Trophoblast cell (in vitro differentiated cells and primary cell): ENCODE results near the gene RS1. TPM values are rescaled to one million over a fixed set of nuclear protein-coding genes. Genes with fewer than 3 reads are reported as not detected.

Source experiments
- DNase-seq, 2 donors: peaks; one replicate each; pipeline ENCODE4 v3.0.0-alpha.2; 2016
- H2AFZ ChIP-seq: 2 replicates; pipeline ENCODE4 v1.6.1; 2013; ENCODE audit warnings: low read length, moderate library complexity, mild to moderate bottlenecking; ENCODE audit not compliant: insufficient read depth, poor library complexity
- H2AK5ac ChIP-seq: 2 replicates; pipeline ENCODE4 v1.6.1; 2013; ENCODE audit warnings: mild to moderate bottlenecking, low read length
- H2BK120ac ChIP-seq: 2 replicates; pipeline ENCODE4 v1.6.1; 2013; ENCODE audit warnings: low read length, mild to moderate bottlenecking, moderate library complexity; ENCODE audit not compliant: insufficient read depth, poor library complexity
- H2BK12ac ChIP-seq: 2 replicates; pipeline ENCODE4 v1.6.1; 2013; ENCODE audit warnings: mild to moderate bottlenecking, low read length, moderate library complexity
- H2BK5ac ChIP-seq: 2 replicates; pipeline ENCODE4 v1.6.1; 2013; ENCODE audit warnings: low read length, low read depth, moderate library complexity, mild to moderate bottlenecking; ENCODE audit not compliant: poor library complexity
- H3K14ac ChIP-seq: 2 replicates; pipeline ENCODE4 v1.6.1; 2013; ENCODE audit warnings: mild to moderate bottlenecking, low read length
- H3K18ac ChIP-seq: 2 replicates; pipeline ENCODE4 v1.6.1; 2013; ENCODE audit warnings: mild to moderate bottlenecking, low read length
- H3K23ac ChIP-seq: 2 replicates; pipeline ENCODE4 v1.6.1; 2013; ENCODE audit warnings: low read length
- H3K27ac ChIP-seq: 2 replicates; pipeline ENCODE4 v1.5.1; 2013; ENCODE audit warnings: low read depth, mild to moderate bottlenecking, inconsistent platforms, low read length, moderate library complexity
- H3K27me3 ChIP-seq: 2 replicates; pipeline ENCODE4 v1.6.1; 2013; ENCODE audit warnings: inconsistent platforms, mild to moderate bottlenecking, low read length, moderate library complexity; ENCODE audit not compliant: insufficient read depth
- H3K36me3 ChIP-seq, 2 experiments: 1 replicate in 1 of 2; 2 replicates in 1 of 2; pipeline ENCODE4 v1.6.1; 2013; ENCODE audit warnings: low read length in 2 of 2, mild to moderate bottlenecking in 2 of 2, moderate library complexity in 1 of 2; ENCODE audit not compliant: insufficient read depth in 2 of 2, control insufficient read depth in 1 of 2
- H3K4ac ChIP-seq: 2 replicates; pipeline ENCODE4 v1.6.1; 2013; ENCODE audit warnings: low read depth, mild to moderate bottlenecking, low read length, moderate library complexity
- H3K4me1 ChIP-seq, 2 experiments: 1 replicate in 1 of 2; 2 replicates in 1 of 2; pipeline ENCODE4 v1.6.1; 2013; ENCODE audit warnings: low read length in 2 of 2, mild to moderate bottlenecking in 2 of 2, moderate library complexity in 1 of 2; ENCODE audit not compliant: insufficient read depth in 2 of 2, control insufficient read depth in 1 of 2
- H3K4me2 ChIP-seq: 2 replicates; pipeline ENCODE4 v1.6.1; 2013; ENCODE audit warnings: inconsistent platforms, mild to moderate bottlenecking, low read length, moderate library complexity
- H3K4me3 ChIP-seq: 2 replicates; pipeline ENCODE4 v1.5.1; 2013; ENCODE audit warnings: mild to moderate bottlenecking, low read depth, low read length, inconsistent platforms
- H3K79me1 ChIP-seq: one replicate; pipeline ENCODE4 v1.6.1; 2013; ENCODE audit warnings: low read length
- H3K79me2 ChIP-seq: 2 replicates; pipeline ENCODE4 v1.6.1; 2013; ENCODE audit warnings: low read length, mild to moderate bottlenecking; ENCODE audit not compliant: control insufficient read depth, insufficient read depth, poor library complexity
- H3K9ac ChIP-seq: 2 replicates; pipeline ENCODE4 v1.6.1; 2013; ENCODE audit warnings: mild to moderate bottlenecking, low read length
- H3K9me3 ChIP-seq: 2 replicates; pipeline ENCODE4 v1.6.1; 2013; ENCODE audit warnings: low read depth, mild to moderate bottlenecking, control low read depth, inconsistent platforms, low read length; ENCODE audit not compliant: insufficient read depth
- H4K12ac ChIP-seq: 2 replicates; pipeline ENCODE4 v1.6.1; 2013; ENCODE audit warnings: low read depth, mild to moderate bottlenecking, low read length, moderate library complexity
- H4K8ac ChIP-seq: 2 replicates; pipeline ENCODE4 v1.6.1; 2013; ENCODE audit warnings: low read depth, mild to moderate bottlenecking, low read length, moderate library complexity
- H4K91ac ChIP-seq: one replicate; pipeline ENCODE4 v1.6.1; 2013; ENCODE audit warnings: low read depth, mild to moderate bottlenecking, low read length, moderate library complexity
- WGBS: extraction: QIAGEN DNeasy Blood & Tissue Kit; methylation state at CpG from one replicate; pipeline ENCODE4 v1.1.7; 2013; ENCODE audit warnings: missing lambda C conversion rate; ENCODE audit not compliant: insufficient read length, insufficient coverage; ENCODE audit errors: extremely low coverage; 5-methylcytosine and 5-hydroxymethylcytosine counted together
- polyA plus RNA-seq: library from polyadenylated mRNA; stranded (reverse); fragments of 200-250 nt; gene quantifications from 2 replicates; pipeline ENCODE4 v1.2.3, GENCODE V29; 2013

RS1 gene
- 0.03 and 0.05 TPM in 2 replicates for polyA plus RNA-seq

GRCh38 chrX:18672008-18672407 is at the start of gene RS1:
Gene RS1 (minus strand): TSS chrX:18672108. CDS start chrX:18672068, 40 bp downstream.
- Histone ChIP-seq H3K27ac (no peak within 1 kb of the TSS), H3K27me3 (no peaks in the 10 kb centered on the region), H3K4me3 (no peak within 1 kb of the TSS), H3K23ac (no peak within 1 kb of the TSS), H3K36me3 (no peaks in the 10 kb centered on the region), H2BK5ac (no peak within 1 kb of the TSS), H4K12ac (no peak within 1 kb of the TSS), H3K14ac (no peak within 1 kb of the TSS), H3K4me2 (no peak within 1 kb of the TSS), H3K18ac (no peak within 1 kb of the TSS), H3K79me1 (peaks cover 7% of the 10 kb centered on the region), H3K79me2 (no peaks in the 10 kb centered on the region), H3K4me1 (peaks cover 0 to 3% of the 10 kb centered on the region in 2 experiments), H2AFZ (no peak within 1 kb of the TSS), H2BK120ac (no peak within 1 kb of the TSS), H2BK12ac (no peak within 1 kb of the TSS), H3K9me3 (no peaks in the 10 kb centered on the region), H3K9ac (no peak within 1 kb of the TSS), H4K91ac (no peak within 1 kb of the TSS), H4K8ac (no peak within 1 kb of the TSS), H3K4ac (no peak within 1 kb of the TSS), H2AK5ac (no peak within 1 kb of the TSS)
- no peak for DNase-seq
- WGBS, result no CpG with 5 or more reads among the region's 10 CpGs

- Histone ChIP-seq H4K8ac (no peak overlapping the region), H2BK12ac (no peak overlapping the region), H3K18ac (no peak overlapping the region), H3K4me3 (no peak overlapping the region), H3K4me1 (peaks cover 0 to 2% of the 10 kb centered on the region in 2 experiments), H3K9ac (no peak overlapping the region), H2BK120ac (no peak overlapping the region), H4K91ac (no peak overlapping the region), H3K23ac (no peak overlapping the region), H3K27ac (no peak overlapping the region), H2AFZ (no peak overlapping the region), H3K79me2 (no peaks in the 10 kb centered on the region), H3K36me3 (no peaks in the 10 kb centered on the region), H3K4ac (no peak overlapping the region), H3K9me3 (no peaks in the 10 kb centered on the region), H3K27me3 (no peaks in the 10 kb centered on the region), H3K14ac (no peak overlapping the region), H2AK5ac (no peak overlapping the region), H4K12ac (no peak overlapping the region), H3K79me1 (no peaks in the 10 kb centered on the region), H3K4me2 (no peak overlapping the region), H2BK5ac (no peak overlapping the region)
- no CpG with 5 or more reads among the region's 4 CpGs for WGBS
- no peak for DNase-seq
Measured at GRCh38 chrX:18719852-18720251, 47.9 kb upstream of the RS1 start.

GRCh38 chrX:18714910-18715309 is 43.0 kb upstream of the RS1 start:
- no peak overlapping the region for H2BK12ac ChIP-seq
- H4K12ac ChIP-seq, result no peak overlapping the region
- WGBS, result no CpG with 5 or more reads among the region's 9 CpGs
- H3K79me1 ChIP-seq, result no peaks in the 10 kb centered on the region
- no peak overlapping the region for H4K91ac ChIP-seq
- H3K14ac ChIP-seq, result no peak overlapping the region
- no peak overlapping the region for H3K4ac ChIP-seq
- H2BK120ac ChIP-seq, result no peak overlapping the region
- no peaks in the 10 kb centered on the region for H3K27me3 ChIP-seq
- H3K9me3 ChIP-seq, result no peaks in the 10 kb centered on the region
- no peak for DNase-seq
- no peaks in the 10 kb centered on the region for H3K4me1 ChIP-seq
- H3K36me3 ChIP-seq, result no peaks in the 10 kb centered on the region
- no peak overlapping the region for H3K18ac ChIP-seq
- H3K4me3 ChIP-seq, result no peak overlapping the region
- H3K9ac ChIP-seq, result no peak overlapping the region
- H3K4me2 ChIP-seq, result no peak overlapping the region
- H2BK5ac ChIP-seq, result no peak overlapping the region
- no peaks in the 10 kb centered on the region for H3K79me2 ChIP-seq
- H3K23ac ChIP-seq, result no peak overlapping the region
- H2AK5ac ChIP-seq, result no peak overlapping the region
- H2AFZ ChIP-seq, result no peak overlapping the region
- H4K8ac ChIP-seq, result no peak overlapping the region
- H3K27ac ChIP-seq, result no peak overlapping the region

- Histone ChIP-seq H3K79me1 (no peaks in the 10 kb centered on the region), H4K8ac (no peak overlapping the region), H3K27ac (no peak overlapping the region), H3K9me3 (no peaks in the 10 kb centered on the region), H3K14ac (no peak overlapping the region), H2AK5ac (no peak overlapping the region), H3K4me2 (no peak overlapping the region), H2BK12ac (no peak overlapping the region), H2AFZ (no peak overlapping the region), H3K79me2 (no peaks in the 10 kb centered on the region), H3K27me3 (no peaks in the 10 kb centered on the region), H3K4ac (no peak overlapping the region), H3K23ac (no peak overlapping the region), H4K91ac (no peak overlapping the region), H3K4me1 (no peaks in the 10 kb centered on the region), H3K18ac (no peak overlapping the region), H4K12ac (no peak overlapping the region), H2BK5ac (no peak overlapping the region), H2BK120ac (no peak overlapping the region), H3K36me3 (no peaks in the 10 kb centered on the region), H3K9ac (no peak overlapping the region), H3K4me3 (no peak overlapping the region)
- peak in 1 of 2 donors; percentile 7 for DNase-seq
- WGBS, result no CpG with 5 or more reads among the region's 3 CpGs
Measured at GRCh38 chrX:18709833-18710232, 37.9 kb upstream of the RS1 start.
